GM18502 (cell line): Measurements from ENCODE around the gene BBIP1.

Source experiments
- ATAC-seq: cut with Tn5 transposase; IDR thresholded peaks from one replicate; pipeline ENCODE4 v1.9.1; 2021; ENCODE audit warnings: mild to moderate bottlenecking; ENCODE audit not compliant: unreplicated experiment, poor library complexity

The BBIP1 gene

GRCh38 chr10:110850099-110850498, 68.9 kb downstream of the BBIP1 start:
- ATAC-seq, result no peak
